Hematopoietic multipotent progenitor cell treated with erythropoietin and hydrocortisone succinate and interleukin-3 and kit ligand, for 17 days (in vitro differentiated cells): ENCODE measurements around the gene RPS6KA3.
"Not testable (repeated sequence)": the region's sequence is repeated elsewhere in the genome, so short reads cannot be mapped to it uniquely, and the experiment has no call there.

ENCODE experiments used
- DNase-seq: peaks from one replicate; pipeline ENCODE4 v3.0.0-alpha.2; 2015; ENCODE audit warnings: low spot score

RPS6KA3 gene

GRCh38 chrX:20143561-20143960 lies 123.1 kb downstream of the RPS6KA3 start:
- DNase-seq, result no peak

- DNase-seq, result no peak
Measured at GRCh38 chrX:20143111-20143510, 123.6 kb downstream of the RPS6KA3 start.

- peak; percentile 93 for DNase-seq
Measured at GRCh38 chrX:20141281-20142220, 125.2 kb downstream of the RPS6KA3 start, which contains the start of gene EIF1AX. Gene EIF1AX, minus strand, starts transcription at chrX:20141838. Its CDS starts 198 bp downstream, at chrX:20141640.

GRCh38 chrX:20140420-20140819 lies 126.3 kb downstream of the RPS6KA3 start:
- peak; percentile 6 for DNase-seq

- peak; percentile 6 for DNase-seq
Measured at GRCh38 chrX:20139966-20140365, 126.7 kb downstream of the RPS6KA3 start.

GRCh38 chrX:20135944-20136343 lies 130.8 kb downstream of the RPS6KA3 start:
- DNase-seq, result no peak

GRCh38 chrX:20132666-20133065 lies 134.0 kb downstream of the RPS6KA3 start:
- DNase-seq, result no peak

- no peak for DNase-seq
Measured at GRCh38 chrX:20130357-20130756, 136.4 kb downstream of the RPS6KA3 start.

- DNase-seq, result no peak
Measured at GRCh38 chrX:20129547-20129946, 137.2 kb downstream of the RPS6KA3 start.

- DNase-seq, result peak; percentile 56
Measured at GRCh38 chrX:20128670-20129069, 138.0 kb downstream of the RPS6KA3 start.

GRCh38 chrX:20127440-20127839 lies 139.3 kb downstream of the RPS6KA3 start:
- DNase-seq, result not testable (repeated sequence)

GRCh38 chrX:20126833-20127232 lies 139.9 kb downstream of the RPS6KA3 start:
- not testable (repeated sequence) for DNase-seq

GRCh38 chrX:20124964-20125363 lies 141.7 kb downstream of the RPS6KA3 start:
- no peak for DNase-seq

- no peak for DNase-seq
Measured at GRCh38 chrX:20118065-20118824, 148.5 kb downstream of the RPS6KA3 start.

- no peak for DNase-seq
Measured at GRCh38 chrX:20116577-20117240, 150.0 kb downstream of the RPS6KA3 start, which contains the start of gene MAP7D2. Gene MAP7D2, minus strand, starts transcription at chrX:20116907. Its CDS starts 28 bp downstream, at chrX:20116879.

- DNase-seq, result no peak
Measured at GRCh38 chrX:20116087-20116576, 150.6 kb downstream of the RPS6KA3 start.

- no peak for DNase-seq
Measured at GRCh38 chrX:20112022-20112774, 154.5 kb downstream of the RPS6KA3 start.

GRCh38 chrX:20111271-20111670 lies 155.4 kb downstream of the RPS6KA3 start:
- DNase-seq, result no peak

GRCh38 chrX:20101934-20102581 lies 164.7 kb downstream of the RPS6KA3 start:
- no peak for DNase-seq
